Testis (tissue), 2 donors: ENCODE data around the gene CNPY1.

Experiments used
- CTCF ChIP-seq, 3 experiments: fragments of 450-650 bp in 2 of 3; fragments of 200-600 bp in 1 of 3; sonication (generic) in 1 of 3; IDR thresholded peaks; one replicate each; pipeline ENCODE4 v1.5.1; 2016 to 2019; ENCODE audit warnings: antibody characterized with exemption in 3 of 3, mild to moderate bottlenecking in 2 of 3, moderate library complexity in 1 of 3
- POLR2A ChIP-seq: fragments of 450-650 bp; IDR thresholded peaks from one replicate; pipeline ENCODE4 v1.6.1; 2017; ENCODE audit warnings: antibody characterized with exemption, mild to moderate bottlenecking, moderate library complexity

- TF ChIP-seq CTCF (IDR thresholded peaks at IDR 0.05): no peak
- TF ChIP-seq POLR2A: no peak
Measured at GRCh38 chr7:155517452-155517851, 28.9 kb downstream of the CNPY1 start.
